Stimulated activated CD8-positive, alpha-beta memory T cell treated with anti-CD3 and anti-CD28 coated beads, Interleukin-12 subunit alpha, Interleukin-12 subunit beta, amount 100 ng/mL, for 24 hours (primary cell): ENCODE measurements around the gene PDX1.
"Not testable (repeated sequence)": the region's sequence is repeated elsewhere in the genome, so short reads cannot be mapped to it uniquely, and the experiment has no call there.

Experiments
- DNase-seq: peaks from one replicate; pipeline ENCODE4 v3.0.0-alpha.2; 2020; ENCODE audit errors: extremely low read depth

Gene PDX1

GRCh38 chr13:27956576-27957300, 36.9 kb downstream of the PDX1 start:
- DNase-seq, result no peak

GRCh38 chr13:27959976-27960361, 40.2 kb downstream of the PDX1 start:
- no peak for DNase-seq

- no peak for DNase-seq
Observed at GRCh38 chr13:27960362-27961226, 40.8 kb downstream of the PDX1 start.

GRCh38 chr13:27961227-27962085, 41.7 kb downstream of the PDX1 start:
- DNase-seq, result no peak

- DNase-seq, result no peak
Observed at GRCh38 chr13:27962128-27962841, 42.5 kb downstream of the PDX1 start.

- DNase-seq, result no peak
Observed at GRCh38 chr13:27962982-27963381, 43.2 kb downstream of the PDX1 start.

GRCh38 chr13:27963491-27963890, 43.7 kb downstream of the PDX1 start:
- no peak for DNase-seq

- DNase-seq, result not testable (repeated sequence)
Observed at GRCh38 chr13:27964206-27964605, 44.4 kb downstream of the PDX1 start.

GRCh38 chr13:27964741-27965323, 45.0 kb downstream of the PDX1 start:
- DNase-seq, result no peak

GRCh38 chr13:27965343-27965739, 45.5 kb downstream of the PDX1 start:
- DNase-seq, result no peak

- no peak for DNase-seq
Observed at GRCh38 chr13:27965740-27966640, 46.2 kb downstream of the PDX1 start.

GRCh38 chr13:27966641-27967202, 46.9 kb downstream of the PDX1 start:
- DNase-seq, result no peak

GRCh38 chr13:27967203-27967735, 47.5 kb downstream of the PDX1 start:
- DNase-seq, result no peak

GRCh38 chr13:27967736-27968315, 48.0 kb downstream of the PDX1 start:
- DNase-seq, result no peak

GRCh38 chr13:27968316-27969081, 48.7 kb downstream of the PDX1 start:
- no peak for DNase-seq

- DNase-seq, result no peak
Observed at GRCh38 chr13:27969082-27969865, 49.5 kb downstream of the PDX1 start, which contains the start of gene CDX2. Gene CDX2 (minus strand): TSS chr13:27969315. CDS start chr13:27969006, 309 bp downstream.

- no peak for DNase-seq
Observed at GRCh38 chr13:27969866-27970229, 50.0 kb downstream of the PDX1 start.
